Measurements from ENCODE around the gene SKA1. TPM values are rescaled to one million over a fixed set of nuclear protein-coding genes. Genes with fewer than 3 reads are reported as not detected.

SKA1 gene, protein sequence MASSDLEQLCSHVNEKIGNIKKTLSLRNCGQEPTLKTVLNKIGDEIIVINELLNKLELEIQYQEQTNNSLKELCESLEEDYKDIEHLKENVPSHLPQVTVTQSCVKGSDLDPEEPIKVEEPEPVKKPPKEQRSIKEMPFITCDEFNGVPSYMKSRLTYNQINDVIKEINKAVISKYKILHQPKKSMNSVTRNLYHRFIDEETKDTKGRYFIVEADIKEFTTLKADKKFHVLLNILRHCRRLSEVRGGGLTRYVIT
- total RNA-seq (2022; extraction: Qiagen RNA extraction) = 10.0 to 14.8 TPM (median 10.6 TPM) in 5 replicates

DNA sequence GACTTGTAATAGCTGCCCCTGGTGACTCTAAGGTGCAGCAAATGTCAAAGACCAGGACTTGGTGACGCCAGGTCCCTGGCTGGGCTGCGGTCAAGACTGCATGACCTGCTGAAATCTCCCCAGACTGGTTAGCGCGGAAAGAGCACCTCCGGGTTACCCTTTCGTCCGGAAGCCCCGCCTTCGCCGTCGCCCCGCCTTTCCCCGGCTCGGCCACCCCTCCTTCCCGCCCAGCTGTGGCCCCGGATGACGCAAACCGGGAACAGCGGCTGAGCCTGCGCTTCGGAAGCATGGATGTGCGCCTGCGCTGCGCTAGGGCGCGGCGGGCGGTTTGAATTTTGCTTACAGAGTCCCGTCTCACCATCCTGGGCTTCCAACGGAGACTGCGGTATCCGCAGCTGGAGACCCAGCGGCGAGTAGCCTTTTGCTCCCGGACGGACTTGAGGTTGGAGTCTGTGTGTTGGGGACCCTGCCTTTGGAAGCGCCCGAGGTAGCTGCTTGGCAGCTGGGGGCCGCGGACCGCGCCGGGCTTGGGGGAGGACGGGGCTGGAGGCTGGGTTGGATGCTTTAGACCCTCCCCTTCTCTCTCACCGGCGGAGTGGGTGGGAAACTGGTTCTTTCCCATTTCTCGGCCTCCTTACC is at the start of gene SKA1:
TSS of gene SKA1 (plus strand) at position 294 of the 639 bp plus-strand sequence. CDS start 785 bp downstream, outside the sequence.

Other genes with a start within 250 kb of the SKA1 start
- gene MYO5B, start 179.9 kb upstream of the SKA1 start, total RNA-seq (2022; extraction: Qiagen RNA extraction) = 6.7 to 8.7 TPM (median 8.0 TPM) in 5 replicates
- 0.22 to 0.39 TPM (median 0.24 TPM) in 5 replicates for gene CFAP53, start 108.6 kb upstream of the SKA1 start, total RNA-seq (2022; extraction: Qiagen RNA extraction)
- 32.9 to 36.6 TPM (median 34.8 TPM) in 5 replicates for gene MBD1, start 93.5 kb upstream of the SKA1 start, total RNA-seq (2022; extraction: Qiagen RNA extraction)
- 36.0 to 45.4 TPM (median 41.4 TPM) in 5 replicates for gene CXXC1, start 87.4 kb upstream of the SKA1 start, total RNA-seq (2022; extraction: Qiagen RNA extraction)
- gene MAPK4, start 185.0 kb downstream of the SKA1 start, total RNA-seq (2022; extraction: Qiagen RNA extraction) = 0.13 to 0.33 TPM (median 0.18 TPM) in 5 replicates

All from A549 treated with AZD2906 at 1 μM for 4 hours (cell line).